GM12878 (cell line): ENCODE results near the gene DNMT3L. TPM values are rescaled to one million over a fixed set of nuclear protein-coding genes. Genes with fewer than 3 reads are reported as not detected.

Experiments
- ATAC-seq: fragments of 200-7000 bp; cut with Tn5 transposase; 3 replicates; pipeline ENCODE4 v1.9.1; 2020; ENCODE audit warnings: mild to moderate bottlenecking, moderate library complexity
- BruUV-seq: library from RNA; stranded (reverse); fragments of 400-500 nt; replicated peaks from 2 replicates; lab custom pipeline; 2021; lab: Mats Ljungman, UMichigan
- CTCF ChIA-PET: fragments of 300-600 bp; sonication (Branson Sonifier 250); formaldehyde crosslinking; extraction: SDS; loops from one replicate; lab custom pipeline; 2021; ENCODE audit warnings: inconsistent platforms; lab: Yijun Ruan, JAX
- POLR2A ChIA-PET: fragments of 350-600 bp; formaldehyde crosslinking; extraction: SDS; loops from one replicate; lab custom pipeline; 2021; ENCODE audit warnings: inconsistent platforms; lab: Charles Lee
- RAD21 ChIA-PET: fragments of 300-600 bp; sonication (Branson Sonifier 250); formaldehyde crosslinking; loops from one replicate; lab custom pipeline; 2023; ENCODE audit warnings: antibody characterized with exemption; ENCODE audit not compliant: unreplicated experiment; lab: Charles Lee
- SMC1A ChIA-PET: fragments of 300-600 bp; sonication (Branson Sonifier 250); formaldehyde crosslinking; loops from one replicate; lab custom pipeline; 2023; ENCODE audit not compliant: unreplicated experiment, uncharacterized antibody; lab: Charles Lee
- DNase-seq: peaks from one replicate; pipeline ENCODE4 v3.0.0-alpha.2; 2011; ENCODE audit warnings: low read depth, low spot score
- FAIRE-seq: peaks from 3 replicates; lab custom pipeline; 2011; peaks lifted over from hg19 to GRCh38; lab: Jason Lieb, UNC
- H2AFZ ChIP-seq: 2 replicates; pipeline ENCODE4 v1.6.0; 2011; ENCODE audit warnings: low read depth, low read length, control low read depth; ENCODE audit not compliant: control insufficient read depth
- H3K27ac ChIP-seq: 2 replicates; pipeline ENCODE4 v1.5.1; 2011; ENCODE audit warnings: control low read depth; ENCODE audit not compliant: control insufficient read depth, insufficient read depth
- H3K27me3 ChIP-seq, 2 experiments: replicated peaks in 1 of 2; 2 replicates each; pipeline versions ENCODE4 v1.6.0 to v1.6.1; 2011; ENCODE audit warnings: low read length in 1 of 2; ENCODE audit not compliant: control insufficient read depth in 2 of 2, insufficient read depth in 2 of 2
- H3K36me3 ChIP-seq, 2 experiments: 2 replicates each; pipeline ENCODE4 v1.5.1; 2011; ENCODE audit warnings: low read length in 1 of 2; ENCODE audit not compliant: control insufficient read depth in 2 of 2, insufficient read depth in 2 of 2
- H3K4me1 ChIP-seq: 2 replicates; pipeline ENCODE4 v1.6.1; 2011; ENCODE audit warnings: mild to moderate bottlenecking, low read length, moderate library complexity, mixed read lengths; ENCODE audit not compliant: control insufficient read depth, insufficient read depth
- H3K4me2 ChIP-seq: 2 replicates; pipeline ENCODE4 v1.6.0; 2011; ENCODE audit warnings: control low read depth; ENCODE audit not compliant: control insufficient read depth, insufficient read depth
- H3K4me3 ChIP-seq: fragments of 200-600 bp; sonication (generic); 2 replicates; pipeline ENCODE4 v1.5.1; 2016
- H3K79me2 ChIP-seq: 2 replicates; pipeline ENCODE4 v1.6.0; 2011; ENCODE audit warnings: low read length; ENCODE audit not compliant: control insufficient read depth, insufficient read depth
- H3K9ac ChIP-seq: 2 replicates; pipeline ENCODE4 v1.8.0; 2011; ENCODE audit warnings: low read length, control low read depth, mixed read lengths; ENCODE audit not compliant: control insufficient read depth, insufficient read depth
- H3K9me3 ChIP-seq: replicated peaks from 3 replicates; pipeline ENCODE4 v1.5.1; 2011; ENCODE audit warnings: mild to moderate bottlenecking, low read length; ENCODE audit not compliant: control insufficient read depth, insufficient read depth
- H4K20me1 ChIP-seq: 2 replicates; pipeline ENCODE4 v1.6.0; 2011; ENCODE audit not compliant: control insufficient read depth, insufficient read depth
- MTA2 ChIP-seq: fragments of 450-650 bp; IDR thresholded peaks from 2 replicates; pipeline ENCODE4 v1.6.1; 2016; ENCODE audit warnings: low read depth, mild to moderate bottlenecking, moderate library complexity
- NR2F1 ChIP-seq: fragments of 450-650 bp; conservative IDR thresholded peaks from 2 replicates; pipeline ENCODE4 v1.6.1; 2017; ENCODE audit warnings: mild to moderate bottlenecking
- WRNIP1 ChIP-seq: IDR thresholded peaks from 2 replicates; pipeline ENCODE4 v1.6.1; 2011; ENCODE audit warnings: low read depth, low read length, improper control_type of control experiment, borderline replicate concordance
- ZNF217 ChIP-seq: fragments of 450-650 bp; IDR thresholded peaks from 2 replicates; pipeline ENCODE4 v1.6.1; 2017; ENCODE audit warnings: antibody characterized with exemption, mild to moderate bottlenecking
- WGBS: methylation state at CpG from one replicate; pipeline ENCODE4 v1.1.6; 2016; ENCODE audit warnings: low lambda C conversion rate; ENCODE audit not compliant: insufficient replicate concordance, insufficient coverage; ENCODE audit errors: missing lambda C conversion rate; 5-methylcytosine and 5-hydroxymethylcytosine counted together
- in situ Hi-C: fragments of 300-500 bp; cut with MboI; formaldehyde crosslinking; loops from 9 replicates; pipeline ENCODE4 v1.14.3; 2018; ENCODE audit warnings: mixed read lengths
- intact Hi-C: fragments of 100-400 bp; cut with micrococcal nuclease; formaldehyde crosslinking; loops from one replicate; pipeline ENCODE4 v1.14.2; 2022; ENCODE audit not compliant: unreplicated experiment
- polyA plus RNA-seq, 11 experiments: library from polyadenylated mRNA; depleted of rRNA in 4 of 11; unstranded in 6 of 11; stranded (reverse) in 5 of 11; fragments of >200 nt; fragmentation: Nextera tagmentation in 4 of 11; fragmentation: Illumina TruSeq in 1 of 11; extraction: Ambion mirVana in 4 of 11; extraction: Trizol in 1 of 11; gene quantifications; 1 replicate in 1 of 11; 2 replicates in 10 of 11; pipeline versions ENCODE4 v1.2.1 to v1.2.3, GENCODE V29; 2011 to 2016; ENCODE audit warnings: inconsistent platforms in 2 of 11, missing spikeins in 2 of 11, low read depth in 1 of 11
- total RNA-seq, 4 experiments: library from RNA; depleted of rRNA in 3 of 4; stranded (reverse); fragments of >200 nt in 3 of 4; fragmentation: Illumina TruSeq in 1 of 4; extraction: Trizol in 1 of 4; gene quantifications; 2 replicates each; pipeline versions ENCODE4 v1.2.1 to v1.2.3, GENCODE V29; 2013 to 2021
- TF ChIP-seq, protein P1 (sequence below): fragments of 450-650 bp; IDR thresholded peaks from 2 replicates; pipeline ENCODE4 v1.6.1; 2017; ENCODE audit warnings: antibody characterized with exemption, mild to moderate bottlenecking, moderate library complexity
- TF ChIP-seq, protein P2 (sequence below): fragments of 450-650 bp; IDR thresholded peaks from 2 replicates; pipeline ENCODE4 v1.6.1; 2017; ENCODE audit warnings: mild to moderate bottlenecking, moderate library complexity
- TF ChIP-seq, protein P3 (sequence below): fragments of 450-650 bp; IDR thresholded peaks from 2 replicates; pipeline ENCODE4 v1.6.1; 2014; ENCODE audit warnings: mild to moderate bottlenecking
- TF ChIP-seq, protein P4 (sequence below): IDR thresholded peaks from 2 replicates; pipeline ENCODE4 v1.6.1; 2012; ENCODE audit warnings: low read depth, low read length, improper control_type of control experiment

The DNMT3L gene
- total and polyA plus RNA-seq, 10 of the 15 experiments (the other 5 are each of a cell fraction or from before 2014, with no cell fraction given): not detected

DNA sequence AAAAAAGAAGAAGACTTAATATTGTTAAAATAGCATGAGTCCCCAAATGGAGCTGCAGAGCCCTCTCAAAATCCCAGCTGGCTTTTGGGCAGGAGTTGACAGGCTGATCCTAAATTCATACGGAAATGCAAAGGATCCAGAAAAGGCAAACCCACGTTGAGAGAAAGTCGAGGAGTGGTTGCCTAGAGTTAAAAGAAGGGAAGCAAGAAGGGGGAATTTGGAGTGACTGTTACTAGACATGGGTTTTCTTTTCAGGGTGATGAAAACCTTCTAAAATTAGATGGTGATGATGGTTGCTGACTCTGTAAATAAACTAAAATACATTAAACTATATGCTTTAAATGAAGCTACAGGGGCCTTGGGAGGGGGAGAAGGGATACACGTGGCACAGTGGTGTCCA, 1.6 kb downstream of the DNMT3L start (continued):
- TF ChIP-seq, protein P1, sequence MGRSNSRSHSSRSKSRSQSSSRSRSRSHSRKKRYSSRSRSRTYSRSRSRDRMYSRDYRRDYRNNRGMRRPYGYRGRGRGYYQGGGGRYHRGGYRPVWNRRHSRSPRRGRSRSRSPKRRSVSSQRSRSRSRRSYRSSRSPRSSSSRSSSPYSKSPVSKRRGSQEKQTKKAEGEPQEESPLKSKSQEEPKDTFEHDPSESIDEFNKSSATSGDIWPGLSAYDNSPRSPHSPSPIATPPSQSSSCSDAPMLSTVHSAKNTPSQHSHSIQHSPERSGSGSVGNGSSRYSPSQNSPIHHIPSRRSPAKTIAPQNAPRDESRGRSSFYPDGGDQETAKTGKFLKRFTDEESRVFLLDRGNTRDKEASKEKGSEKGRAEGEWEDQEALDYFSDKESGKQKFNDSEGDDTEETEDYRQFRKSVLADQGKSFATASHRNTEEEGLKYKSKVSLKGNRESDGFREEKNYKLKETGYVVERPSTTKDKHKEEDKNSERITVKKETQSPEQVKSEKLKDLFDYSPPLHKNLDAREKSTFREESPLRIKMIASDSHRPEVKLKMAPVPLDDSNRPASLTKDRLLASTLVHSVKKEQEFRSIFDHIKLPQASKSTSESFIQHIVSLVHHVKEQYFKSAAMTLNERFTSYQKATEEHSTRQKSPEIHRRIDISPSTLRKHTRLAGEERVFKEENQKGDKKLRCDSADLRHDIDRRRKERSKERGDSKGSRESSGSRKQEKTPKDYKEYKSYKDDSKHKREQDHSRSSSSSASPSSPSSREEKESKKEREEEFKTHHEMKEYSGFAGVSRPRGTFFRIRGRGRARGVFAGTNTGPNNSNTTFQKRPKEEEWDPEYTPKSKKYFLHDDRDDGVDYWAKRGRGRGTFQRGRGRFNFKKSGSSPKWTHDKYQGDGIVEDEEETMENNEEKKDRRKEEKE: no peak
- no peak for TF ChIP-seq ZNF217

DNA sequence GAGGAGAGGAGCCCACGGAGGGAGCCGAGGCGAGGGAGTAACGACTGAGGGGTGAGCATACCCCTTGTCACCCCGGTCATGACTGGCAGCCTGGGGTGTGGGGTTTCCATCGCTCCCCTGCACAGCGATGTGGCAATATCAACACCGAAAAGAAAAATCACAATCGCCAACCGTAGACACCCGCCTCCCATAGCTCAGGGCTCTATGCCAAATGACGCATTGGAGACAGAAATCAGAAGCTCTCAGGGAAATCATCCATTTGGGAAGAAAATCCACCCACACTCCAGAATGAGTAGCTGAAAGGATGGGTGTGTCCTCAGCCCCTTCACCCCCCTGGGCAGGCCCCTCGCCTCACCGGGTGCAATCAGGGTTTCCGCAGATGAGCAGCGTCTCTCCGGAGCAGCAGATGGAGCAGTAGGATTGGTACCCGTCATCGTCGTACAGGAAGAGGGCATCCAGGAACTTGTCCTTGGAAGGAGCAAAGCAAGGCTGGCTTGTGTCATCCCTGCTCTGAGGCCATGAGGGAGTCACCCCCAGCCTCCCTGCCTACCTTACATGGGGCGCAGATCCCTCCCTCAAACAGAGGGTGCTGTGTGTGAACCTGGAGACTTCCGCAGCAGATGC, 2.5 kb downstream of the DNMT3L start:
- RAD21 ChIA-PET: no interaction called here
- Histone ChIP-seq H3K4me3 (no peak overlapping the region), H3K79me2 (no peaks in the 10 kb centered on the region), H3K4me2 (no peak overlapping the region), H3K36me3 (no peaks in the 10 kb centered on the region), H3K27ac (no peak overlapping the region), H3K9me3 (no peaks in the 10 kb centered on the region), H3K27me3 (no peaks in the 10 kb centered on the region; a peak in 1 of 4 replicates), H4K20me1 (no peaks in the 10 kb centered on the region), H3K4me1 (no peaks in the 10 kb centered on the region; the same call in 1 of the 2 replicates), H3K9ac (no peak overlapping the region), H2AFZ (no peak overlapping the region)
- POLR2A ChIA-PET: no interaction called here
- in situ Hi-C loops: no loop called here
- SMC1A ChIA-PET: no interaction called here
- FAIRE-seq (no peak), DNase-seq (no peak), ATAC-seq (no peak)
- no peak for TF ChIP-seq NR2F1
- TF ChIP-seq MTA2: no peak
- TF ChIP-seq, protein P2, sequence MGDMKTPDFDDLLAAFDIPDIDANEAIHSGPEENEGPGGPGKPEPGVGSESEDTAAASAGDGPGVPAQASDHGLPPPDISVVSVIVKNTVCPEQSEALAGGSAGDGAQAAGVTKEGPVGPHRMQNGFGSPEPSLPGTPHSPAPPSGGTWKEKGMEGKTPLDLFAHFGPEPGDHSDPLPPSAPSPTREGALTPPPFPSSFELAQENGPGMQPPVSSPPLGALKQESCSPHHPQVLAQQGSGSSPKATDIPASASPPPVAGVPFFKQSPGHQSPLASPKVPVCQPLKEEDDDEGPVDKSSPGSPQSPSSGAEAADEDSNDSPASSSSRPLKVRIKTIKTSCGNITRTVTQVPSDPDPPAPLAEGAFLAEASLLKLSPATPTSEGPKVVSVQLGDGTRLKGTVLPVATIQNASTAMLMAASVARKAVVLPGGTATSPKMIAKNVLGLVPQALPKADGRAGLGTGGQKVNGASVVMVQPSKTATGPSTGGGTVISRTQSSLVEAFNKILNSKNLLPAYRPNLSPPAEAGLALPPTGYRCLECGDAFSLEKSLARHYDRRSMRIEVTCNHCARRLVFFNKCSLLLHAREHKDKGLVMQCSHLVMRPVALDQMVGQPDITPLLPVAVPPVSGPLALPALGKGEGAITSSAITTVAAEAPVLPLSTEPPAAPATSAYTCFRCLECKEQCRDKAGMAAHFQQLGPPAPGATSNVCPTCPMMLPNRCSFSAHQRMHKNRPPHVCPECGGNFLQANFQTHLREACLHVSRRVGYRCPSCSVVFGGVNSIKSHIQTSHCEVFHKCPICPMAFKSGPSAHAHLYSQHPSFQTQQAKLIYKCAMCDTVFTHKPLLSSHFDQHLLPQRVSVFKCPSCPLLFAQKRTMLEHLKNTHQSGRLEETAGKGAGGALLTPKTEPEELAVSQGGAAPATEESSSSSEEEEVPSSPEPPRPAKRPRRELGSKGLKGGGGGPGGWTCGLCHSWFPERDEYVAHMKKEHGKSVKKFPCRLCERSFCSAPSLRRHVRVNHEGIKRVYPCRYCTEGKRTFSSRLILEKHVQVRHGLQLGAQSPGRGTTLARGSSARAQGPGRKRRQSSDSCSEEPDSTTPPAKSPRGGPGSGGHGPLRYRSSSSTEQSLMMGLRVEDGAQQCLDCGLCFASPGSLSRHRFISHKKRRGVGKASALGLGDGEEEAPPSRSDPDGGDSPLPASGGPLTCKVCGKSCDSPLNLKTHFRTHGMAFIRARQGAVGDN: no peak
- TF ChIP-seq, protein P3, sequence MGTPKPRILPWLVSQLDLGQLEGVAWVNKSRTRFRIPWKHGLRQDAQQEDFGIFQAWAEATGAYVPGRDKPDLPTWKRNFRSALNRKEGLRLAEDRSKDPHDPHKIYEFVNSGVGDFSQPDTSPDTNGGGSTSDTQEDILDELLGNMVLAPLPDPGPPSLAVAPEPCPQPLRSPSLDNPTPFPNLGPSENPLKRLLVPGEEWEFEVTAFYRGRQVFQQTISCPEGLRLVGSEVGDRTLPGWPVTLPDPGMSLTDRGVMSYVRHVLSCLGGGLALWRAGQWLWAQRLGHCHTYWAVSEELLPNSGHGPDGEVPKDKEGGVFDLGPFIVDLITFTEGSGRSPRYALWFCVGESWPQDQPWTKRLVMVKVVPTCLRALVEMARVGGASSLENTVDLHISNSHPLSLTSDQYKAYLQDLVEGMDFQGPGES: no peak
- TF ChIP-seq, protein P4, sequence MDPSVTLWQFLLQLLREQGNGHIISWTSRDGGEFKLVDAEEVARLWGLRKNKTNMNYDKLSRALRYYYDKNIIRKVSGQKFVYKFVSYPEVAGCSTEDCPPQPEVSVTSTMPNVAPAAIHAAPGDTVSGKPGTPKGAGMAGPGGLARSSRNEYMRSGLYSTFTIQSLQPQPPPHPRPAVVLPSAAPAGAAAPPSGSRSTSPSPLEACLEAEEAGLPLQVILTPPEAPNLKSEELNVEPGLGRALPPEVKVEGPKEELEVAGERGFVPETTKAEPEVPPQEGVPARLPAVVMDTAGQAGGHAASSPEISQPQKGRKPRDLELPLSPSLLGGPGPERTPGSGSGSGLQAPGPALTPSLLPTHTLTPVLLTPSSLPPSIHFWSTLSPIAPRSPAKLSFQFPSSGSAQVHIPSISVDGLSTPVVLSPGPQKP: no peak
- no peak for TF ChIP-seq WRNIP1
- CTCF ChIA-PET: interaction anchor here (2.7 kb wide), 1 partner anchor 9 kb away, joined by 9 read pairs; no protein-coding TSS in a partner anchor
- intact Hi-C loops: no loop called here
- no TSS peak for BruUV-seq
- WGBS: 76% methylated on average over 22 of the region's 22 CpGs
